Suprapubic skin (tissue), 4 donors: Measurements from ENCODE around the gene ACSS3.

Experiments
- POLR2A ChIP-seq, 2 donors: fragments of 450-650 bp; IDR thresholded peaks; one replicate each; pipeline ENCODE4 v1.6.1; 2017; ENCODE audit warnings: antibody characterized with exemption in 2 of 2, mild to moderate bottlenecking in 2 of 2, moderate library complexity in 2 of 2
- POLR2AphosphoS5 ChIP-seq, 3 donors: sonication (generic); formaldehyde crosslinking; IDR thresholded peaks; one replicate each; pipeline ENCODE4 v1.6.1; 2017; ENCODE audit warnings: antibody characterized with exemption in 3 of 3
- TF ChIP-seq, protein P1 (sequence below), 2 donors: fragments of 200-600 bp in 1 of 2; fragments of 450-650 bp in 1 of 2; sonication (generic) in 1 of 2; IDR thresholded peaks; one replicate each; pipeline ENCODE4 v1.5.1; 2016 to 2019; ENCODE audit warnings: antibody characterized with exemption in 2 of 2, mild to moderate bottlenecking in 1 of 2, moderate library complexity in 1 of 2

GRCh38 chr12:81207173-81207572, 129.3 kb downstream of the ACSS3 start:
- TF ChIP-seq, protein P1, sequence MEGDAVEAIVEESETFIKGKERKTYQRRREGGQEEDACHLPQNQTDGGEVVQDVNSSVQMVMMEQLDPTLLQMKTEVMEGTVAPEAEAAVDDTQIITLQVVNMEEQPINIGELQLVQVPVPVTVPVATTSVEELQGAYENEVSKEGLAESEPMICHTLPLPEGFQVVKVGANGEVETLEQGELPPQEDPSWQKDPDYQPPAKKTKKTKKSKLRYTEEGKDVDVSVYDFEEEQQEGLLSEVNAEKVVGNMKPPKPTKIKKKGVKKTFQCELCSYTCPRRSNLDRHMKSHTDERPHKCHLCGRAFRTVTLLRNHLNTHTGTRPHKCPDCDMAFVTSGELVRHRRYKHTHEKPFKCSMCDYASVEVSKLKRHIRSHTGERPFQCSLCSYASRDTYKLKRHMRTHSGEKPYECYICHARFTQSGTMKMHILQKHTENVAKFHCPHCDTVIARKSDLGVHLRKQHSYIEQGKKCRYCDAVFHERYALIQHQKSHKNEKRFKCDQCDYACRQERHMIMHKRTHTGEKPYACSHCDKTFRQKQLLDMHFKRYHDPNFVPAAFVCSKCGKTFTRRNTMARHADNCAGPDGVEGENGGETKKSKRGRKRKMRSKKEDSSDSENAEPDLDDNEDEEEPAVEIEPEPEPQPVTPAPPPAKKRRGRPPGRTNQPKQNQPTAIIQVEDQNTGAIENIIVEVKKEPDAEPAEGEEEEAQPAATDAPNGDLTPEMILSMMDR (IDR thresholded peaks at IDR 0.05) = no peak
- no peak for TF ChIP-seq POLR2AphosphoS5 (IDR thresholded peaks at IDR 0.05)
- TF ChIP-seq POLR2A (IDR thresholded peaks at IDR 0.05) = no peak
